GM12892 (cell line): Measurements from ENCODE around the gene RAB6B.

Experiments
- POLR2A ChIP-seq: IDR thresholded peaks from 2 replicates; pipeline ENCODE4 v1.6.1; 2011; ENCODE audit warnings: low read depth, low read length, control low read depth
- POLR2AphosphoS5 ChIP-seq: IDR thresholded peaks from 2 replicates; pipeline ENCODE4 v1.6.1; 2011; ENCODE audit warnings: low read depth, low read length, control low read depth

DNA sequence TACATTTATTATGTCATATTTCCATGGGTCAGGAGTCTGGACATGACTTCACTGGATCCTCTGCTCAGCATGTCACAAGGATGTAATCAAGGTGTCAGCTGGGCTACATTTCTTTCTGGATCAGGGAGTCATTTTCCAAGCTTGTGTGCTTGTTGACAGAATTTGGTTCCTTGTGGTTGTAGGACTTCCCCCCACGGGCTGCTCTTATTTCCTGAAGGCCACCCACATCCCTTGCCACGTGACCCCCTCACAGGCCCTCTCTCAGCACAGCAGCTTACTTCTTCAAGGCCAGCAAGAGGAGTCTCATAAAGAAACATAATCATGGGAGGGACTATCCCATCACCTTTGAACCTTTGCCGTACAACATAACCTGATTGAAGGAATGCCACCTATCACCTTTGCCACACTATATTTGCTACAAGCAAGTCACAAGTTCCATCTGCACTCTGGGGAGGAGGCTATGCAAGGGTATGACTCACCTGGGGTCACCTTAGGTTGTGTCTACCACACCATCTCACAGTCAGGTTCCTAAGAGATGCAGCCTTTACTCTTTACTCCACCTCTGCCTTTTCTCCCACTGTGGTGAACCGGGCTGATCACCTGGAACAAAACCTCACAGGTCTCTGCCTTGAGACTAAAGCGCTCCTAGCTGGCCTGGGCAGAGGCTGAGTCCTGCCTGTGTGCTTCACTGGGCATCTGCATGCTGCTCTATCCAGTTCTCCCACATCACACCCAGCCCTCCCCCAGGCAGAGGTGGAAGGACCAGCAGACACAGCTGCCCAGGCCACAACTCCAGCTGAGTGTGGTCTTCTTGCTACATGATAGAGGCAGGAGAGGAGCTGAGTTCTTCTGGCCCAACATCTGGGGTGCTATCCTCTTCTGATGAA is 13.5 kb downstream of the RAB6B start:
- TF ChIP-seq POLR2A (no peak), POLR2AphosphoS5 (no peak)
